GM18511 (cell line): ENCODE data around the gene KLHL2.
A peak's percentile ranks its signal among the peaks of the same experiment; 100 is the strongest.
"Not testable (repeated sequence)": the region's sequence is repeated elsewhere in the genome, so short reads cannot be mapped to it uniquely, and the experiment has no call there.

ENCODE experiments used
- ATAC-seq: cut with Tn5 transposase; IDR thresholded peaks from one replicate; pipeline ENCODE4 v1.9.1; 2021; ENCODE audit warnings: mild to moderate bottlenecking, moderate library complexity; ENCODE audit not compliant: unreplicated experiment

Gene KLHL2

GRCh38 chr4:165326831-165327210, 119.5 kb downstream of the KLHL2 start:
- peak; percentile 34 for ATAC-seq

GRCh38 chr4:165327211-165328100, 120.1 kb downstream of the KLHL2 start, which contains the start of gene MSMO1:
Gene MSMO1, plus strand, starts transcription at chr4:165327669. Its CDS starts 5,702 bp downstream, at chr4:165333371.
- peak; percentile 95 for ATAC-seq

GRCh38 chr4:165328101-165328425, 120.7 kb downstream of the KLHL2 start:
- ATAC-seq = peak; percentile 1

GRCh38 chr4:165328708-165329107, 121.3 kb downstream of the KLHL2 start:
- ATAC-seq = no peak

- no peak for ATAC-seq
Observed at GRCh38 chr4:165330071-165330470, 122.7 kb downstream of the KLHL2 start.

GRCh38 chr4:165330666-165331065, 123.3 kb downstream of the KLHL2 start:
- ATAC-seq = no peak

- no peak for ATAC-seq
Observed at GRCh38 chr4:165331359-165331758, 124.0 kb downstream of the KLHL2 start.

GRCh38 chr4:165331823-165332222, 124.5 kb downstream of the KLHL2 start:
- ATAC-seq = no peak

- ATAC-seq = no peak
Observed at GRCh38 chr4:165332502-165332901, 125.1 kb downstream of the KLHL2 start.

- no peak for ATAC-seq
Observed at GRCh38 chr4:165335163-165335703, 127.9 kb downstream of the KLHL2 start.

- no peak for ATAC-seq
Observed at GRCh38 chr4:165336743-165337142, 129.4 kb downstream of the KLHL2 start.

GRCh38 chr4:165342340-165342739, 135.0 kb downstream of the KLHL2 start:
- not testable (repeated sequence) for ATAC-seq

GRCh38 chr4:165343353-165344191, 136.2 kb downstream of the KLHL2 start:
- no peak for ATAC-seq

GRCh38 chr4:165345666-165346417, 138.5 kb downstream of the KLHL2 start:
- no peak for ATAC-seq

- ATAC-seq = no peak
Observed at GRCh38 chr4:165347647-165348569, 140.5 kb downstream of the KLHL2 start.

GRCh38 chr4:165351359-165352130, 144.2 kb downstream of the KLHL2 start:
- no peak for ATAC-seq

GRCh38 chr4:165355900-165356300, 148.5 kb downstream of the KLHL2 start:
- peak; percentile 53 for ATAC-seq

GRCh38 chr4:165359506-165359905, 152.1 kb downstream of the KLHL2 start:
- peak; percentile 57 for ATAC-seq
